Measurements from ENCODE around the gene PLEKHJ1. TPM values are rescaled to one million over a fixed set of nuclear protein-coding genes. Genes with fewer than 3 reads are reported as not detected.
"Not testable (repeated sequence)": the region's sequence is repeated elsewhere in the genome, so short reads cannot be mapped to it uniquely, and the experiment has no call there.

Gene PLEKHJ1
- total RNA-seq, 1 donor from 2014 or later = 107 TPM

DNA sequence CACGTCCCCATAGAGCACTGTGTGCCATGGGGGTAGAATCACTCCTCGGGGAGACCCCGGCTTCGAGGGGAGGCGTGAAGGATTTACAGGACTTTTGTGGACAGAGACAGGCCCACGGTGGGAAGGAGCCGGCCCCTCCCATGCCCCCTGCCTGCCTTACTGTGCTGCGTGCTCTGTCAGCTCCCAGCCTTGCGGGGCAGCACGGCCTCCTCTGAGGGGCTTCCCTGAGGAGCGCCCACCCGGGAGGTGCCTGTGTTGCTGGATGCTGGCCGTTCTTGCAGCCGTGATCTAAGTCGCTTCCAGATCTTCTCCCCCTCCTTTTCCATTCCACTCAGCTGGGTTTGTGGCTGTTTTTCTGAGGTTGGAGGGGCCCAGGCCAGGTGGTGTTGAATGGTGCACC lies 29.1 kb downstream of the PLEKHJ1 start:
- Mint-ChIP-seq H3K36me3 (peaks cover 13% of the 10 kb centered on the region), H3K4me3 (no peak overlapping the region), H3K9me3 (no peaks in the 10 kb centered on the region), H3K27ac (no peak overlapping the region), H3K4me1 (ENCODE audit: unreplicated experiment) (no peaks in the 10 kb centered on the region), H3K27me3 (no peaks in the 10 kb centered on the region)
- no peak for DNase-seq (ENCODE audit: extremely low spot score, unreplicated experiment)
- TF ChIP-seq, protein P1, sequence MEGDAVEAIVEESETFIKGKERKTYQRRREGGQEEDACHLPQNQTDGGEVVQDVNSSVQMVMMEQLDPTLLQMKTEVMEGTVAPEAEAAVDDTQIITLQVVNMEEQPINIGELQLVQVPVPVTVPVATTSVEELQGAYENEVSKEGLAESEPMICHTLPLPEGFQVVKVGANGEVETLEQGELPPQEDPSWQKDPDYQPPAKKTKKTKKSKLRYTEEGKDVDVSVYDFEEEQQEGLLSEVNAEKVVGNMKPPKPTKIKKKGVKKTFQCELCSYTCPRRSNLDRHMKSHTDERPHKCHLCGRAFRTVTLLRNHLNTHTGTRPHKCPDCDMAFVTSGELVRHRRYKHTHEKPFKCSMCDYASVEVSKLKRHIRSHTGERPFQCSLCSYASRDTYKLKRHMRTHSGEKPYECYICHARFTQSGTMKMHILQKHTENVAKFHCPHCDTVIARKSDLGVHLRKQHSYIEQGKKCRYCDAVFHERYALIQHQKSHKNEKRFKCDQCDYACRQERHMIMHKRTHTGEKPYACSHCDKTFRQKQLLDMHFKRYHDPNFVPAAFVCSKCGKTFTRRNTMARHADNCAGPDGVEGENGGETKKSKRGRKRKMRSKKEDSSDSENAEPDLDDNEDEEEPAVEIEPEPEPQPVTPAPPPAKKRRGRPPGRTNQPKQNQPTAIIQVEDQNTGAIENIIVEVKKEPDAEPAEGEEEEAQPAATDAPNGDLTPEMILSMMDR (conservative IDR thresholded peaks at IDR 0.05) = no peak

GRCh38 chr19:2202366-2202765 lies 33.8 kb downstream of the PLEKHJ1 start:
- no peak overlapping the region for H3K4me3 Mint-ChIP-seq
- H3K4me1 Mint-ChIP-seq (ENCODE audit: unreplicated experiment) = peaks cover 5% of the 10 kb centered on the region
- TF ChIP-seq, protein P1 (conservative IDR thresholded peaks at IDR 0.05) = no peak
- no peaks in the 10 kb centered on the region for H3K27me3 Mint-ChIP-seq
- no peaks in the 10 kb centered on the region for H3K9me3 Mint-ChIP-seq
- peaks cover 12% of the 10 kb centered on the region for H3K36me3 Mint-ChIP-seq
- no peak for DNase-seq (ENCODE audit: extremely low spot score, unreplicated experiment)
- H3K27ac Mint-ChIP-seq = no peak overlapping the region

GRCh38 chr19:2201473-2202148 lies 34.5 kb downstream of the PLEKHJ1 start:
- H3K4me1 Mint-ChIP-seq (ENCODE audit: unreplicated experiment) = peaks cover 5% of the 10 kb centered on the region
- no peak overlapping the region for H3K27ac Mint-ChIP-seq
- DNase-seq (ENCODE audit: extremely low spot score, unreplicated experiment) = no peak
- H3K36me3 Mint-ChIP-seq = peaks cover 12% of the 10 kb centered on the region
- H3K9me3 Mint-ChIP-seq = no peaks in the 10 kb centered on the region
- no peak overlapping the region for H3K4me3 Mint-ChIP-seq
- no peaks in the 10 kb centered on the region for H3K27me3 Mint-ChIP-seq
- TF ChIP-seq, protein P1 (conservative IDR thresholded peaks at IDR 0.05) = no peak

- H3K27me3 Mint-ChIP-seq; H3K27ac Mint-ChIP-seq; H3K4me3 Mint-ChIP-seq; DNase-seq (ENCODE audit: extremely low spot score, unreplicated experiment); H3K9me3 Mint-ChIP-seq; H3K4me1 Mint-ChIP-seq (ENCODE audit: unreplicated experiment): not testable (repeated sequence)
- H3K36me3 Mint-ChIP-seq = peaks cover 12% of the 10 kb centered on the region
Measured at GRCh38 chr19:2200624-2201294, 35.4 kb downstream of the PLEKHJ1 start.

DNA sequence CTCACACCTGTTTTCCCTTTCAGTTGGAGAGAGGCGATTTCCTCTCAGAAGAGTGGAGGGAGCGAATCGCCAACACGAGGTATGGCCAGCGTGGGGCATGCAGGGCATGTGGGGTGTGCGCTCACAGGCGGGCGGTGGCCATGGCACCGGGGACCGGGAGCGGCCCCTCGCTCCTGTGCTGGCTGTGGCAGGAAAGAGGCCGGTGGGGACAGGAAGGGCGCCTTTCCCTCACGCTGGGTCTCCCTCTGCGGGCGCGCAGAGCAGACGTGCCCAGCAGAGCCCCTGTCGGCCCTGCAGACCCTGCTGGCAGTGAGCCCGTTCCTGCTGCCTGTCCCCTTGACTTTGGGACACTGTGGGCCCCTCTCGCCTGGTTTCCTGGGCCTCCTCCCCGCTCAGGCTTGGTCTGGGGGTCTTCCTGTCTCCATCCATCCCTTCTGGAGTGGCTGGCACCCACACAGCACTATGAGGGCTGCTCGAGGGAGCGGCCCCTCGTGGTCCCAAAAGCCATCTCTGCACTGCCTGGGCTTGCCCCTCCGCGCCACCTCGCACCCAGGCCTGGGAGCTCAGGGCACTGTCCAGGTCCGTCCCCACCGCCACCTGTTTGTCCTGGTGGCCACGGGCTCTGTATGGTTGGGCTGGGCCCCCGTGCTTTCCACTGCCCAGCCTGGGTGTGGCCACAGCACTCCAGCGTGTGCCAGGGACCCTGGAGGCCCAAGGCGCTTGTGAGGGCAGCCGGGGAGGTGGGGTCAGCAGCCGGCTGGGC lies 36.1 kb downstream of the PLEKHJ1 start:
- no peak overlapping the region for H3K4me3 Mint-ChIP-seq

More for the DNA sequence above, 36.1 kb downstream of the PLEKHJ1 start:
- Mint-ChIP-seq H3K27ac (no peak overlapping the region), H3K9me3 (no peaks in the 10 kb centered on the region), H3K27me3 (no peaks in the 10 kb centered on the region), H3K36me3 (peaks cover 8% of the 10 kb centered on the region), H3K4me1 (ENCODE audit: unreplicated experiment) (peaks cover 5% of the 10 kb centered on the region)
- no peak for DNase-seq (ENCODE audit: extremely low spot score, unreplicated experiment)
- TF ChIP-seq, protein P1 (conservative IDR thresholded peaks at IDR 0.05) = no peak

All from type B pancreatic cell (in vitro differentiated cells).